T follicular helper cell (primary cell): Measurements from ENCODE around the gene COL6A1.

Source experiments
- DNase-seq: peaks from one replicate; pipeline ENCODE4 v3.0.0-alpha.2; 2020; ENCODE audit warnings: low read depth

Gene COL6A1

GRCh38 chr21:45994759-45995685 lies 13.5 kb downstream of the COL6A1 start:
- no peak for DNase-seq

GRCh38 chr21:45995686-45996179 lies 14.2 kb downstream of the COL6A1 start:
- DNase-seq = no peak

GRCh38 chr21:45996311-45997204 lies 15.0 kb downstream of the COL6A1 start:
- DNase-seq = no peak

GRCh38 chr21:45997205-45997494 lies 15.6 kb downstream of the COL6A1 start:
- DNase-seq = no peak

- DNase-seq = no peak
Measured at GRCh38 chr21:45997495-45998275, 16.1 kb downstream of the COL6A1 start.

GRCh38 chr21:45998276-45998701 lies 16.7 kb downstream of the COL6A1 start:
- no peak for DNase-seq

GRCh38 chr21:45998871-45999580 lies 17.5 kb downstream of the COL6A1 start:
- DNase-seq = no peak

GRCh38 chr21:45999581-46000181 lies 18.1 kb downstream of the COL6A1 start:
- DNase-seq = no peak

GRCh38 chr21:46000182-46000730 lies 18.7 kb downstream of the COL6A1 start:
- DNase-seq = no peak

GRCh38 chr21:46000731-46001641 lies 19.4 kb downstream of the COL6A1 start:
- no peak for DNase-seq

- DNase-seq = no peak
Measured at GRCh38 chr21:46001821-46002681, 20.5 kb downstream of the COL6A1 start.

- DNase-seq = no peak
Measured at GRCh38 chr21:46002841-46003574, 21.4 kb downstream of the COL6A1 start.

GRCh38 chr21:46003575-46004007 lies 22.0 kb downstream of the COL6A1 start:
- no peak for DNase-seq

GRCh38 chr21:46004168-46004861 lies 22.7 kb downstream of the COL6A1 start:
- no peak for DNase-seq

- no peak for DNase-seq
Measured at GRCh38 chr21:46005081-46005480, 23.5 kb downstream of the COL6A1 start.

GRCh38 chr21:46005481-46005881 lies 23.9 kb downstream of the COL6A1 start:
- DNase-seq = no peak
